T1000 (cell line): ENCODE results near the gene ZMYM4.
"Not testable (repeated sequence)": the region's sequence is repeated elsewhere in the genome, so short reads cannot be mapped to it uniquely, and the experiment has no call there.

ENCODE experiments used
- DNase-seq: peaks from one replicate; lab custom pipeline; 2025; ENCODE audit warnings: mixed read lengths; lab: John Stamatoyannopoulos, UW

The ZMYM4 gene

DNA sequence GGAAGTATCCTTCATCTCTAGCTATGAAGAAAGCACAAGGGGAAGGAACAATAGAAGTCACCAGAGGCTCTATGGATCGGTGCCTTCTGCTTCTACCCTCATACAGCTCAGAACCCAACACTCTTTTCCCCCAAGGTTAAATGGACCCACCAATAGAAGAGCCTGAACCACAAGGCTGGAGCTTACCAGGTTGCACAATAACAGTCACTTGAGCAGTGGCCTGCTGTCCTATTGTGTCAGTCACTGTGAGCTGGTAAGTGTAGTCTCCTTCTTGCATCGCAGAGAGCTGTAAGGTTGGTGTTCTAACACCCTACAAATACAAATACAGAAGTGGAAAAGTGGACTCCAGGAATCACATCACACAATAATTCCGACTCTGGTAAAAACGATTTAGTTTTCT, 185.7 kb downstream of the ZMYM4 start:
- no peak for DNase-seq

DNA sequence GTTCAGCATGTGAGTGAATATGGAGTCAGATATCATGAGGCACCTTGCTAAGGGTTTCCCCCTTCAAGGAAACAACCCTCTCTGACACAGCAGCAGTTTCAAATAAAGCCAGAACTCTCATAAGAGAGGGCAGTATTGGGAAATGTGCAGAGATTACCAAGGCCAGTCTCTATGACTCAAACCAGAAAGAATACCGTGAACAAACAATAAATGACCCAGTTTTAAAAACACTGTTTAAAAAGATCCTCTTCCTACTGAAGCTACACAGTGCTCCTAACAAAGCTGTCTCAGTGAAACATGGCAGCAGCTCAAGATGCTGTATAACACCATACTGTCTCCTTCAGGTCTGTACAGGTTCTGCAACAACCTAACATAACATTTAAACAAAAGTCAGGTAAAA, 186.1 kb downstream of the ZMYM4 start:
- DNase-seq: no peak

DNA sequence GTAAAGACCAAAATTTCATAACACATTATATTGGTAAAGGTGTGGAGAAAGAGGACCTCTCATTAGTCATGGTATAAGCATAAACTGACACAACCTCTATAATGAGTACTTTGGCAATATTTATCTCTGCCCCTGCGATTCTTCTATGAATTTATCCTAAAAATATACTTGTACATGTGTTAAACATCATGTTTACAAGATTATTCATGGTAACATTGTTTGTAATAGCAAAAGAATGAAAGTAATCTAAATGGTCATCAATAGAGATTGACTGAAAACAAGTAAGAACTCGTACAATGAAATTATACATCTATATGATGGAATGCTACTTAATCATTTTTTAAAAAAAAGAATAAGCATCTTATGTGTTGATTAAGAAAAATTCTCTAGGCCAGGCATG, 192.3 kb downstream of the ZMYM4 start:
- DNase-seq: no peak

DNA sequence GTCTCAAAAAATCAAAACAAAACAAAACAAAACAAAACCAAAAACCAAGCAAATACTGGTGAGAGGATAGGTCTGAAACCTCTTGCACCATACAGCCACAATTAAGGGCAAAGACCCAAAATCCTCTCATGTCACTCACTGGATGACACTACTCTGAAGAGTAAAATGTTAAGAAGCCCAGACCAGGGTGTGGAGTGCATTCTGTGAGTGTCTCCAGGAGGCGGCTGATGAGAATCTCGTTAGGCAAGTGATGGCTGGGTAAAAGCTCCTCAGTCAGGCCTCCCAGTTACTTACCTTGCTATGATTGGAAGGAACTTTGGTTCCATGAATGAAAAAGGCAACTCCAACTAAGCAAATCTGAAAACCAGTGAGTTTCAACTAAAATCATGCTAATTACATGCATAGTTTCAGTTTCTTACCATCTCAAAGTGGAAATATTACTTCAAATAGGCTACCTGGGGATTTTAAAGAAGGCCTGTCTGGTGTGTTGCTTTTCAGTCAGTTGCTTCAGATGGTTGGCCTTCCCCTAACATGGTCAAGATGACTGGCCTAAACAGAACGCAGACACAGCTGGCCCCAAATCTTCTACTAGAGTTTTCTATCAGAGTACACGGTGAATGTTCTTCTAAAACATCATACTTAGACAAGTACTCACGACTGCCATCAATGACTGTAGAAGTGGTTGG, 193.6 kb downstream of the ZMYM4 start:
- no peak for DNase-seq

DNA sequence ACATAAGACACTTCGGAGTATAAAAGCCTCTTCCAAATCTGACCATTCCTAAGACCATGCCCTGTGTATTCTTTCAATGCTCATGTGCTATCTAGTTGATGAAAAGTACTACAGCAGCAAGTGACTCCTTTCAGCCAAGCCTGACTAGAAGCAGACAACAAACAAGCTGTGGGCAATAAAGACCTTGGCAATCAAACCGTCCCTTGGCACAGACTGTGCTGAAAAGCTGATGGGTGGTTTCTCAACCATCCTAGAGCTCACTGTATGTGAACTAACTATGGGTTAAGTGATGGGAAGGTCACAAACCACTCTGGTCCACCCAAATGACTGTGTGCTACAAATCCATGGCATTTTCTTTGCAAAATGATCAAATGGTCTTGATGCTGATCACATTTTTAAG, 194.7 kb downstream of the ZMYM4 start:
- no peak for DNase-seq

DNA sequence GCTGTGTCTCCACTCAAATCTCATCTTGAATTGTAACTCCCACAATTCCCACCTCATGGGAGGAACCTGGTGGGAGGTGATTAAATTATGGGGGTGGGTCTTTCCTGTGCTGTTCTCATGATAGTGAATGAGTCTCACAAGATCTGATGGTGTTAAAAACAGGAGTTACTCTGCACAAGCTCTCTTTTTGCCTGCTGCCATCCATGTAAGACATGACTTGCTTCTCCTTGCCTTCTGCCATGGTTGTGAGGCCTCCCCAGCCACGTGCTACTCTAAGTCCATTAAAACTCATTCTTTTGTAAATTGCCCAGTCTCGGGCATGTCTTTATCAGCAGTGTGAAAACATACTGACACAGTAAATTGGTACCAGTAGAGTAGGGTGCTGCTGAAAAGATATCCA, 195.2 kb downstream of the ZMYM4 start:
- DNase-seq: not testable (repeated sequence)

DNA sequence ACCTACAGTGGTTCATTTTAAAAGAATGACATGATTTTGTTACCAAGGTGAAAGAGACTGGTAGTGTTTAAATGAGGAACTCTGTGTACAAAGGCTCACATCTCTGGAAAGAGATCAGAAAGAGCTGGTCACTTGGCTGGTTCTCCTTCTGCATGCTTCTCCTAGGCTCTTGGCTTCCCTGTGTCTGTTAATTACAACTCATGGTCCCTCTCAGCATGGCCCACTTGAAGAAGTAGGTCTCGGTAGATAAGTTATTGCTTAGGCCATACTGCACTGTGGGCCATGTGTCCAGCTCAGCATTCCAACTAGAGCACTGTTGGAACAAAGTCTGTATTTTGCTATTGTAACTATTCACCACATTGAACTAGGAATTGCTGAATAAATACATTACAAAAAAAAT, 197.6 kb downstream of the ZMYM4 start:
- DNase-seq: no peak

DNA sequence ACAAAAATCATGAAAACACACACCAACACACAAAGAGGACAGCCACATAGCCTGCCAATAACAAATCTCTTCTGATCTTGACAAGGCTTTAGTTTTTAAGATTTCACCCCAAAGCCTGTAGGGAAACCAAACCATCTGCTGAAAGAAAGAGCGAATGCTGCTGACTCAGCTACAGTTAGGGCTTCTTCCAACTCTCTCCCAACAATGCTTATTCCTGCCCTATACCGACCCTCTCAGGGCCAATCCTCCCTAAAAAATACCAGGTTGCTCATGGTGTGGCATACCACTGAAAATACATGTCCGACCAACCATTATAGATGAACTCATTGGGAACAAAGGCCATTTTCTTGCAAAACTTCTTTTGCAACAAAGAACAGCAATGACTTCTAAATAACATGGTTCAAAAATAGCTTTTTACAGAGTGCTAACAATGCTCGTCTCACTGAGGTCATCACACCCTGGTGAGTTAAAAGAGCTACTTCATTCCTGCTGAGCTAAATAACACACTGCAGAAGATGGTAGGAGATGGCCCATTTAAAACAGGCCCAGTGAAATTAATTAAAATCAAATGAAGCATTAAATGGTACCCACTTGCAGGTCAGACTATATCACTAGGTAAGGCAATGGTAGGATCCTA, 202.6 kb downstream of the ZMYM4 start:
- no peak for DNase-seq
